ENCODE measurements around the gene TDRD9.

DNA sequence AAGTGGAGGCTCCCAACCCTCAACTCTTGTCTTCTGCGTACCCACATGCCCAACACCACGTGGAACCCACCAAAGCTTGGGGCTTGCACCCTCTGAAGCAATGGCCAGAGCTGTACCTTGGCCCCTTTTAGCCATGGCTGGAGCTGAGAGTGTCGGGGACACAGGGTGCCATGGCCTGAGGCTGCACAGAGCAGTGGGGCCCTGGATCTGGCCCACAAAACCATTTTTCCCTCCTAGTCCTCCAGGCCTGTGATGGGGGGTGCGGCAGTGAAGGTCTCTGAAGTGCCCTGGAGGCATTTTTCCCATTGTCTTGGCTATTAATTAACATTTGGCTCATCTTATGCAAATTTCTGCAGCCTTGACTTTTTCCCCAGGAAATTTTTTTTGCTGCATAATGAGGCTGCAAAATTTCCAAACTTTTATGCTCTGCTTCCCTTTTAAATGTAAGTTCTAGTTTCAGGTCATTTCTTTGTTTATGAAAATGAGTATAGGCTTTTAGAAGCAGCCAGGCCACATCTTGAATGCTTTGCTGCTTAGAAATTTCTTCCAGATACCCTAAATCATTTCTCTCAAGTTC lies 138.6 kb downstream of the TDRD9 start:
- TF ChIP-seq, protein P1, sequence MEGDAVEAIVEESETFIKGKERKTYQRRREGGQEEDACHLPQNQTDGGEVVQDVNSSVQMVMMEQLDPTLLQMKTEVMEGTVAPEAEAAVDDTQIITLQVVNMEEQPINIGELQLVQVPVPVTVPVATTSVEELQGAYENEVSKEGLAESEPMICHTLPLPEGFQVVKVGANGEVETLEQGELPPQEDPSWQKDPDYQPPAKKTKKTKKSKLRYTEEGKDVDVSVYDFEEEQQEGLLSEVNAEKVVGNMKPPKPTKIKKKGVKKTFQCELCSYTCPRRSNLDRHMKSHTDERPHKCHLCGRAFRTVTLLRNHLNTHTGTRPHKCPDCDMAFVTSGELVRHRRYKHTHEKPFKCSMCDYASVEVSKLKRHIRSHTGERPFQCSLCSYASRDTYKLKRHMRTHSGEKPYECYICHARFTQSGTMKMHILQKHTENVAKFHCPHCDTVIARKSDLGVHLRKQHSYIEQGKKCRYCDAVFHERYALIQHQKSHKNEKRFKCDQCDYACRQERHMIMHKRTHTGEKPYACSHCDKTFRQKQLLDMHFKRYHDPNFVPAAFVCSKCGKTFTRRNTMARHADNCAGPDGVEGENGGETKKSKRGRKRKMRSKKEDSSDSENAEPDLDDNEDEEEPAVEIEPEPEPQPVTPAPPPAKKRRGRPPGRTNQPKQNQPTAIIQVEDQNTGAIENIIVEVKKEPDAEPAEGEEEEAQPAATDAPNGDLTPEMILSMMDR (IDR thresholded peaks at IDR 0.05), result no peak
- TF ChIP-seq SIN3A (IDR thresholded peaks at IDR 0.05; ENCODE audit: borderline replicate concordance, insufficient read depth, low read depth, low read length), result no peak
- TF ChIP-seq POLR2AphosphoS5 (IDR thresholded peaks at IDR 0.05; ENCODE audit: low read depth, low read length), result no peak
- TF ChIP-seq TCF7L2 (IDR thresholded peaks at IDR 0.05; ENCODE audit: low read depth, low read length), result no peak

Measured in Panc1 (cell line).